GM23338 (cell line): ENCODE results near the gene LYSMD4. TPM values are rescaled to one million over a fixed set of nuclear protein-coding genes. Genes with fewer than 3 reads are reported as not detected.

Source experiments
- ATAC-seq: fragments of 200-7000 bp; cut with Tn5 transposase; 3 replicates; pipeline ENCODE4 v1.9.1; 2020
- DNase-seq: peaks from one replicate; pipeline ENCODE4 v3.0.0-alpha.2; 2015; ENCODE audit warnings: low spot score
- H2AFZ ChIP-seq: fragments of 200-600 bp; sonication (generic); 2 replicates; pipeline ENCODE4 v1.8.0; 2016; ENCODE audit warnings: antibody characterized with exemption, mild to moderate bottlenecking, moderate library complexity
- H3F3A ChIP-seq: fragments of 200-600 bp; sonication (generic); replicated peaks from 2 replicates; pipeline ENCODE4 v1.8.0; 2017; ENCODE audit warnings: antibody characterized with exemption, mixed run types, low read depth
- H3K27ac ChIP-seq: fragments of 200-600 bp; sonication (generic); 2 replicates; pipeline ENCODE4 v1.6.1; 2016; ENCODE audit warnings: low read depth
- H3K27me3 ChIP-seq: fragments of 200-600 bp; sonication (generic); 2 replicates; pipeline ENCODE4 v1.8.0; 2016; ENCODE audit warnings: mild to moderate bottlenecking, mixed run types, moderate library complexity; ENCODE audit not compliant: insufficient read depth
- H3K36me3 ChIP-seq: fragments of 200-600 bp; sonication (generic); 2 replicates; pipeline ENCODE4 v1.8.0; 2016; ENCODE audit warnings: mild to moderate bottlenecking; ENCODE audit not compliant: insufficient read depth
- H3K4me1 ChIP-seq: fragments of 200-600 bp; sonication (generic); 2 replicates; pipeline ENCODE4 v1.8.0; 2016; ENCODE audit warnings: mild to moderate bottlenecking, moderate library complexity; ENCODE audit not compliant: insufficient read depth
- H3K4me2 ChIP-seq: fragments of 200-600 bp; sonication (generic); 2 replicates; pipeline ENCODE4 v1.7.1; 2017; ENCODE audit warnings: mixed run types
- H3K4me3 ChIP-seq: fragments of 200-600 bp; sonication (generic); 2 replicates; pipeline ENCODE4 v1.6.1; 2016; ENCODE audit warnings: mixed run types
- H3K79me2 ChIP-seq: fragments of 200-600 bp; sonication (generic); replicated peaks from 2 replicates; pipeline ENCODE4 v1.8.0; 2017; ENCODE audit warnings: mild to moderate bottlenecking; ENCODE audit not compliant: insufficient read depth
- H3K9me2 ChIP-seq: fragments of 200-600 bp; sonication (generic); 2 replicates; pipeline ENCODE4 v1.8.0; 2017; ENCODE audit not compliant: insufficient read depth
- H4K20me1 ChIP-seq: fragments of 200-600 bp; sonication (generic); replicated peaks from 2 replicates; pipeline ENCODE4 v1.8.0; 2017; ENCODE audit warnings: mild to moderate bottlenecking; ENCODE audit not compliant: insufficient read depth
- H3K27ac Mint-ChIP-seq: 2 replicates; pipeline ENCODE4 v1.8.0; 2020; ENCODE audit warnings: inconsistent platforms, mild to moderate bottlenecking, moderate library complexity, mixed read lengths
- H3K27me3 Mint-ChIP-seq: 3 replicates; pipeline ENCODE4 v1.8.0; 2022; ENCODE audit warnings: low read depth, mild to moderate bottlenecking, moderate library complexity, mixed read lengths, inconsistent platforms; ENCODE audit not compliant: insufficient read depth, poor library complexity
- H3K36me3 Mint-ChIP-seq: 3 replicates; pipeline ENCODE4 v1.8.0; 2021; ENCODE audit warnings: low read depth, mild to moderate bottlenecking, inconsistent platforms, moderate library complexity, mixed read lengths
- H3K4me1 Mint-ChIP-seq: 3 replicates; pipeline ENCODE4 v1.8.0; 2020; ENCODE audit warnings: mild to moderate bottlenecking, inconsistent platforms, mixed read lengths
- H3K4me3 Mint-ChIP-seq: 3 replicates; pipeline ENCODE4 v1.8.0; 2021; ENCODE audit warnings: moderate library complexity, mild to moderate bottlenecking, inconsistent platforms, mixed read lengths
- H3K9me3 Mint-ChIP-seq: 3 replicates; pipeline ENCODE4 v1.8.0; 2020; ENCODE audit warnings: moderate library complexity, mild to moderate bottlenecking, inconsistent platforms, mixed read lengths
- CREB1 ChIP-seq: fragments of 250-450 bp; sonication (Bioruptor Pico); IDR thresholded peaks from 2 replicates; pipeline ENCODE4 v1.5.0; 2020; ENCODE audit warnings: low read depth, mild to moderate bottlenecking, moderate library complexity
- ETS1 ChIP-seq: IDR thresholded peaks from 2 replicates; pipeline ENCODE4 v1.6.1; 2016; ENCODE audit warnings: antibody characterized with exemption
- EZH2phosphoT487 ChIP-seq: fragments of 200-600 bp; sonication (generic); IDR thresholded peaks from one replicate; pipeline ENCODE4 v1.8.1; 2018; ENCODE audit warnings: antibody characterized with exemption; ENCODE audit not compliant: unreplicated experiment
- JUNB ChIP-seq: IDR thresholded peaks from one replicate; pipeline ENCODE4 v1.6.1; 2016; ENCODE audit warnings: antibody characterized with exemption; ENCODE audit not compliant: unreplicated experiment
- NANOG ChIP-seq: IDR thresholded peaks from 2 replicates; pipeline ENCODE4 v1.6.1; 2016; ENCODE audit warnings: antibody characterized with exemption, borderline replicate concordance
- POLR2AphosphoS5 ChIP-seq: IDR thresholded peaks from 2 replicates; pipeline ENCODE4 v1.6.1; 2016; ENCODE audit warnings: antibody characterized with exemption, low read depth
- REST ChIP-seq: IDR thresholded peaks from one replicate; pipeline ENCODE4 v1.6.1; 2018; ENCODE audit warnings: antibody characterized with exemption; ENCODE audit not compliant: unreplicated experiment
- STAT1 ChIP-seq: IDR thresholded peaks from one replicate; pipeline ENCODE4 v1.6.1; 2016; ENCODE audit warnings: antibody characterized with exemption; ENCODE audit not compliant: unreplicated experiment
- ZNF462 ChIP-seq: fragments of 250-450 bp; sonication (Bioruptor Pico); IDR thresholded peaks from 2 replicates; pipeline ENCODE4 v1.5.0; 2020; ENCODE audit warnings: mild to moderate bottlenecking, moderate library complexity
- polyA plus RNA-seq: library from polyadenylated mRNA; unstranded; fragments of >200 nt; fragmentation: Nextera tagmentation; extraction: Ambion mirVana; gene quantifications from 2 replicates; pipeline ENCODE4 v1.2.1, GENCODE V29; 2016
- total RNA-seq: library from RNA; depleted of rRNA; stranded (reverse); fragments of >200 nt; shearing (Covaris generic); gene quantifications from 2 replicates; pipeline ENCODE4 v1.2.3, GENCODE V29; 2014

Gene LYSMD4
- total and polyA plus RNA-seq, 2 experiments from 2014 or later: 7.5 to 23.8 TPM

- no peak for TF ChIP-seq ZNF462 (CRISPR knock-in tag)
- TF ChIP-seq ETS1: no peak
- TF ChIP-seq CREB1: no peak
- no peak for TF ChIP-seq EZH2phosphoT487
- no peak for TF ChIP-seq NANOG
- no peak for TF ChIP-seq STAT1
These were observed 30.6 kb upstream of the LYSMD4 start (continued) for GRCh38 chr15:99763827-99764226.

- no peak overlapping the region for H3K4me3 Mint-ChIP-seq
- no peaks in the 10 kb centered on the region for H3K36me3 Mint-ChIP-seq
- Histone ChIP-seq H3K27me3 (no peaks in the 10 kb centered on the region), H3K9me2 (no peaks in the 10 kb centered on the region), H3K79me2 (no peaks in the 10 kb centered on the region), H3K27ac (no peak overlapping the region), H3K4me2 (no peak overlapping the region), H3K4me3 (no peak overlapping the region), H3K4me1 (no peaks in the 10 kb centered on the region), H4K20me1 (no peaks in the 10 kb centered on the region), H3F3A (no peaks in the 10 kb centered on the region), H3K36me3 (no peaks in the 10 kb centered on the region), H2AFZ (no peak overlapping the region)
- H3K27me3 Mint-ChIP-seq: no peaks in the 10 kb centered on the region
- no peak for ATAC-seq
- no peak overlapping the region for H3K27ac Mint-ChIP-seq
- no peaks in the 10 kb centered on the region for H3K4me1 Mint-ChIP-seq
- DNase-seq: no peak
- H3K9me3 Mint-ChIP-seq: no peaks in the 10 kb centered on the region
- TF ChIP-seq REST (no peak), STAT1 (no peak), EZH2phosphoT487 (no peak), NANOG (no peak), POLR2AphosphoS5 (no peak), JUNB (no peak), ETS1 (no peak)
These were observed 29.1 kb upstream of the LYSMD4 start for GRCh38 chr15:99762288-99762687.
